HepG2 (cell line): ENCODE data around the gene FRMPD2. TPM values are rescaled to one million over a fixed set of nuclear protein-coding genes. Genes with fewer than 3 reads are reported as not detected.

ENCODE experiments used
- ATAC-seq: fragments of 200-7000 bp; cut with Tn5 transposase; 3 replicates; pipeline ENCODE4 v1.9.1; 2020; ENCODE audit warnings: mild to moderate bottlenecking, moderate library complexity
- BruUV-seq: library from RNA; stranded (reverse); fragments of 400-500 nt; replicated peaks from 2 replicates; lab custom pipeline; 2021; lab: Mats Ljungman, UMichigan
- CTCF ChIA-PET: fragments of 300-600 bp; formaldehyde crosslinking; extraction: SDS; loops from one replicate; lab custom pipeline; 2021; ENCODE audit warnings: low total read pairs, inconsistent platforms, low intra/inter-chr PET ratio; lab: Yijun Ruan, JAX
- POLR2A ChIA-PET: fragments of 350-600 bp; sonication (Branson Sonifier 250); formaldehyde crosslinking; loops from one replicate; lab custom pipeline; 2020; ENCODE audit warnings: antibody characterized with exemption, inconsistent platforms; lab: Yijun Ruan, JAX
- DNase-seq: peaks from one replicate; pipeline ENCODE4 v3.0.0-alpha.2; 2015; ENCODE audit warnings: low spot score
- FAIRE-seq: peaks from 3 replicates; lab custom pipeline; 2011; peaks lifted over from hg19 to GRCh38; lab: Jason Lieb, UNC
- H2AFZ ChIP-seq: one replicate; pipeline ENCODE4 v1.6.1; 2011; ENCODE audit warnings: low read length, inconsistent platforms
- H3K27ac ChIP-seq: fragments of 300-600 bp; 3 replicates; pipeline ENCODE4 v1.8.0; 2011; ENCODE audit warnings: mixed run types, mild to moderate bottlenecking, mixed read lengths, low read length, inconsistent platforms; ENCODE audit not compliant: insufficient read depth; ENCODE audit errors: extremely low read length
- H3K27me3 ChIP-seq, 2 experiments: fragments of 200-600 bp in 1 of 2; 2 replicates in 1 of 2; 3 replicates in 1 of 2; pipeline versions ENCODE4 v1.6.0 to v1.8.0; 2011; ENCODE audit warnings: low read length in 2 of 2, mild to moderate bottlenecking in 2 of 2, moderate library complexity in 2 of 2, inconsistent platforms in 1 of 2; ENCODE audit not compliant: insufficient read depth in 2 of 2, control insufficient read depth in 1 of 2
- H3K36me3 ChIP-seq, 2 experiments: fragments of 200-600 bp in 1 of 2; replicated peaks in 1 of 2; 2 replicates in 1 of 2; 3 replicates in 1 of 2; pipeline versions ENCODE4 v1.5.1 to v1.8.0; 2011; ENCODE audit warnings: low read length in 2 of 2, inconsistent platforms in 1 of 2; ENCODE audit not compliant: insufficient read depth in 2 of 2, control insufficient read depth in 1 of 2
- H3K4me1 ChIP-seq: 2 replicates; pipeline ENCODE4 v1.5.1; 2012; ENCODE audit warnings: low read length, inconsistent platforms; ENCODE audit not compliant: insufficient read depth
- H3K4me2 ChIP-seq: 2 replicates; pipeline ENCODE4 v1.6.0; 2011; ENCODE audit warnings: low read depth, low read length, inconsistent platforms
- H3K4me3 ChIP-seq, 3 experiments: fragments of 200-600 bp in 1 of 3; sonication (generic), shearing (Covaris generic) in 1 of 3; replicated peaks in 1 of 3; 2 replicates each; pipeline ENCODE4 v1.5.1; 2011 to 2016; ENCODE audit warnings: low read length in 3 of 3, inconsistent platforms in 2 of 3, low read depth in 2 of 3, mild to moderate bottlenecking in 2 of 3, control low read depth in 1 of 3, mixed read lengths in 1 of 3; ENCODE audit not compliant: insufficient read depth in 1 of 3
- H3K79me2 ChIP-seq: one replicate; pipeline ENCODE4 v1.6.1; 2011; ENCODE audit warnings: low read length, inconsistent platforms; ENCODE audit not compliant: insufficient read depth
- H3K9ac ChIP-seq: 2 replicates; pipeline ENCODE4 v1.6.0; 2011; ENCODE audit warnings: mild to moderate bottlenecking, low read depth, low read length, inconsistent platforms; ENCODE audit not compliant: insufficient read depth
- H3K9me3 ChIP-seq: 2 replicates; pipeline ENCODE4 v1.5.1; 2012; ENCODE audit warnings: mild to moderate bottlenecking, low read length
- H4K20me1 ChIP-seq: 2 replicates; pipeline ENCODE4 v1.6.0; 2011; ENCODE audit warnings: inconsistent platforms, mild to moderate bottlenecking, low read length, moderate library complexity; ENCODE audit not compliant: insufficient read depth
- AGO1 ChIP-seq: fragments of 200-400 bp; formaldehyde crosslinking; IDR thresholded peaks from 2 replicates; pipeline ENCODE4 v1.6.1; 2017; ENCODE audit warnings: mild to moderate bottlenecking, low read depth, low read length, moderate library complexity; ENCODE audit not compliant: poor library complexity, severe bottlenecking
- GTF2F1 ChIP-seq: fragments of 150-350 bp; IDR thresholded peaks from 2 replicates; pipeline ENCODE4 v1.6.1; 2014; ENCODE audit warnings: low read length
- KLF12 ChIP-seq: sonication (generic); formaldehyde crosslinking; IDR thresholded peaks from 2 replicates; pipeline ENCODE4 v1.4.0; 2020; ENCODE audit warnings: missing genetic modification reagents, borderline replicate concordance
- NFATC3 ChIP-seq: sonication (generic); formaldehyde crosslinking; IDR thresholded peaks from 2 replicates; pipeline ENCODE4 v1.5.1; 2020; ENCODE audit warnings: mild to moderate bottlenecking, missing genetic modification reagents
- SRSF1 ChIP-seq: fragments of 200-400 bp; formaldehyde crosslinking; optimal IDR thresholded peaks from 2 replicates; pipeline ENCODE3; 2017; ENCODE audit warnings: mild to moderate bottlenecking, low read depth, low read length, moderate library complexity
- ZKSCAN5 ChIP-seq: sonication (generic); formaldehyde crosslinking; IDR thresholded peaks from 2 replicates; pipeline ENCODE4 v1.5.1; 2020; ENCODE audit warnings: mild to moderate bottlenecking, missing genetic modification reagents
- ZNF230 ChIP-seq: sonication (generic); formaldehyde crosslinking; IDR thresholded peaks from 2 replicates; pipeline ENCODE4 v1.4.0; 2020; ENCODE audit warnings: mild to moderate bottlenecking, missing genetic modification reagents
- ZNF235 ChIP-seq: sonication (generic); formaldehyde crosslinking; IDR thresholded peaks from 2 replicates; pipeline ENCODE4 v1.8.1; 2023; ENCODE audit warnings: mild to moderate bottlenecking, missing genetic modification reagents, borderline replicate concordance
- WGBS: methylation state at CpG from one replicate; pipeline ENCODE4 v1.1.6; 2017; ENCODE audit warnings: low lambda C conversion rate; 5-methylcytosine and 5-hydroxymethylcytosine counted together
- in situ Hi-C: cut with HindIII; loops from 2 replicates; pipeline ENCODE4 v1.10.0; 2017; ENCODE audit warnings: low pct_unique_long_range_greater_than_20kb; ENCODE audit not compliant: extremely low pct_ligation_motif_present
- intact Hi-C: fragments of 100-400 bp; cut with micrococcal nuclease; formaldehyde crosslinking; loops from one replicate; pipeline ENCODE4 v1.10.0; 2022; ENCODE audit not compliant: unreplicated experiment
- polyA plus RNA-seq, 8 experiments: library from polyadenylated mRNA; depleted of rRNA in 3 of 8; stranded (reverse) in 7 of 8; unstranded in 1 of 8; fragments of >200 nt; fragmentation: Illumina TruSeq in 4 of 8; extraction: Trizol in 4 of 8; gene quantifications; 2 replicates each; pipeline versions ENCODE4 v1.2.1 to v1.2.3, GENCODE V29; 2011 to 2016; ENCODE audit warnings: low read depth in 4 of 8, missing spikeins in 1 of 8, mixed read lengths in 1 of 8; ENCODE audit not compliant: insufficient read depth in 1 of 8
- total RNA-seq, 5 experiments: library from RNA; depleted of rRNA; stranded (reverse); fragments of >200 nt; fragmentation: Illumina TruSeq; extraction: Trizol; gene quantifications; 2 replicates each; pipeline ENCODE4 v1.2.3, GENCODE V29; 2016; ENCODE audit warnings: low read depth in 1 of 5
- TF ChIP-seq, protein P1 (sequence below): sonication (generic); formaldehyde crosslinking; IDR thresholded peaks from 2 replicates; pipeline ENCODE4 v1.4.0; 2020; ENCODE audit warnings: mild to moderate bottlenecking, missing genetic modification reagents
- TF ChIP-seq, protein P2 (sequence below): sonication (generic); formaldehyde crosslinking; IDR thresholded peaks from 2 replicates; pipeline ENCODE4 v1.5.0; 2020; ENCODE audit warnings: missing genetic modification reagents

The FRMPD2 gene
- total and polyA plus RNA-seq, 2 of the 13 experiments (the other 11 are each of a cell fraction or from before 2014, with no cell fraction given): 0.45 to 1.3 TPM

- intact Hi-C loops: no loop called here
- WGBS: 94% methylated on average over 4 of the region's 4 CpGs
- POLR2A ChIA-PET: no interaction called here
- in situ Hi-C loops: no loop called here
- FAIRE-seq: no peak
- H4K20me1 ChIP-seq: peaks cover 2% of the 10 kb centered on the region; the same call in 1 of the 2 replicates
- H3K4me1 ChIP-seq: no peaks in the 10 kb centered on the region
- H3K79me2 ChIP-seq: peaks cover 23% of the 10 kb centered on the region
- BruUV-seq: no TSS peak
- H2AFZ ChIP-seq: no peak overlapping the region
- CTCF ChIA-PET: no interaction called here
- no peaks in the 10 kb centered on the region for H3K9me3 ChIP-seq
- no peaks in the 10 kb centered on the region for H3K27me3 ChIP-seq
- H3K4me2 ChIP-seq: no peak overlapping the region
- TF ChIP-seq GTF2F1: no peak
- no peak for TF ChIP-seq NFATC3 (CRISPR knock-in tag)
- TF ChIP-seq ZKSCAN5 (CRISPR knock-in tag): no peak
- TF ChIP-seq ZNF235 (CRISPR knock-in tag): no peak
- no peak for TF ChIP-seq ZNF230 (CRISPR knock-in tag)
- TF ChIP-seq AGO1: no peak
- no peak for TF ChIP-seq KLF12 (CRISPR knock-in tag)
- TF ChIP-seq, protein P1, sequence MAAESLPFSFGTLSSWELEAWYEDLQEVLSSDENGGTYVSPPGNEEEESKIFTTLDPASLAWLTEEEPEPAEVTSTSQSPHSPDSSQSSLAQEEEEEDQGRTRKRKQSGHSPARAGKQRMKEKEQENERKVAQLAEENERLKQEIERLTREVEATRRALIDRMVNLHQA (CRISPR knock-in tag): no peak
- TF ChIP-seq SRSF1: no peak
- TF ChIP-seq, protein P2, sequence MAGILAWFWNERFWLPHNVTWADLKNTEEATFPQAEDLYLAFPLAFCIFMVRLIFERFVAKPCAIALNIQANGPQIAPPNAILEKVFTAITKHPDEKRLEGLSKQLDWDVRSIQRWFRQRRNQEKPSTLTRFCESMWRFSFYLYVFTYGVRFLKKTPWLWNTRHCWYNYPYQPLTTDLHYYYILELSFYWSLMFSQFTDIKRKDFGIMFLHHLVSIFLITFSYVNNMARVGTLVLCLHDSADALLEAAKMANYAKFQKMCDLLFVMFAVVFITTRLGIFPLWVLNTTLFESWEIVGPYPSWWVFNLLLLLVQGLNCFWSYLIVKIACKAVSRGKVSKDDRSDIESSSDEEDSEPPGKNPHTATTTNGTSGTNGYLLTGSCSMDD (CRISPR knock-in tag): no peak
- TF ChIP-seq, all 625 proteins: peak for 0
- no peak for ATAC-seq
- no peak overlapping the region for H3K27ac ChIP-seq
- H3K9ac ChIP-seq: no peak overlapping the region
- no peak overlapping the region for H3K4me3 ChIP-seq
- no peaks in the 10 kb centered on the region for H3K36me3 ChIP-seq
- DNase-seq: no peak
Measured at GRCh38 chr10:48316236-48316635, 41.7 kb upstream of the FRMPD2 start.
